Measurements from ENCODE around the gene ITIH3.
"Not testable (repeated sequence)": the region's sequence is repeated elsewhere in the genome, so short reads cannot be mapped to it uniquely, and the experiment has no call there.

Gene ITIH3

GRCh38 chr3:52776486-52776885 lies 18.1 kb upstream of the ITIH3 start:
- H3K27ac Mint-ChIP-seq; H3K4me1 Mint-ChIP-seq (ENCODE audit: low read depth); H3K4me3 Mint-ChIP-seq; H3K9me3 Mint-ChIP-seq (ENCODE audit: low read depth); H3K27me3 Mint-ChIP-seq; H3K36me3 Mint-ChIP-seq: not testable (repeated sequence)

- Mint-ChIP-seq H3K4me1 (ENCODE audit: low read depth) (no peaks in the 10 kb centered on the region), H3K4me3 (no peak within 1 kb of the TSS)
Measured at GRCh38 chr3:52777127-52777958, 17.3 kb upstream of the ITIH3 start, which contains the start of gene ITIH1. ITIH1 (plus strand) TSS chr3:52777599; CDS start chr3:52777616, 17 bp downstream.

GRCh38 chr3:52777959-52778805 lies 16.4 kb upstream of the ITIH3 start:
- Mint-ChIP-seq H3K4me3 (no peak overlapping the region), H3K4me1 (ENCODE audit: low read depth) (no peaks in the 10 kb centered on the region), H3K27ac (no peak overlapping the region), H3K9me3 (ENCODE audit: low read depth) (no peaks in the 10 kb centered on the region), H3K36me3 (no peaks in the 10 kb centered on the region), H3K27me3 (no peaks in the 10 kb centered on the region)

More at GRCh38 chr3:52777127-52777958, 17.3 kb upstream of the ITIH3 start, which contains the start of gene ITIH1:
- Mint-ChIP-seq H3K36me3 (no peaks in the 10 kb centered on the region), H3K27ac (no peak within 1 kb of the TSS), H3K9me3 (ENCODE audit: low read depth) (no peaks in the 10 kb centered on the region), H3K27me3 (no peaks in the 10 kb centered on the region)

GRCh38 chr3:52779011-52779836 lies 15.4 kb upstream of the ITIH3 start:
- H3K36me3 Mint-ChIP-seq: no peaks in the 10 kb centered on the region

GRCh38 chr3:52779837-52780585 lies 14.6 kb upstream of the ITIH3 start:
- Mint-ChIP-seq H3K9me3 (ENCODE audit: low read depth) (no peaks in the 10 kb centered on the region), H3K4me1 (ENCODE audit: low read depth) (no peaks in the 10 kb centered on the region), H3K27ac (no peak overlapping the region), H3K36me3 (no peaks in the 10 kb centered on the region), H3K27me3 (no peaks in the 10 kb centered on the region), H3K4me3 (no peak overlapping the region)

More at GRCh38 chr3:52779011-52779836, 15.4 kb upstream of the ITIH3 start:
- Mint-ChIP-seq H3K9me3 (ENCODE audit: low read depth) (no peaks in the 10 kb centered on the region), H3K27ac (no peak overlapping the region), H3K4me3 (no peak overlapping the region), H3K4me1 (ENCODE audit: low read depth) (no peaks in the 10 kb centered on the region), H3K27me3 (no peaks in the 10 kb centered on the region)

- no peaks in the 10 kb centered on the region for H3K9me3 Mint-ChIP-seq (ENCODE audit: low read depth)
- H3K4me3 Mint-ChIP-seq: no peak overlapping the region
- no peaks in the 10 kb centered on the region for H3K27me3 Mint-ChIP-seq
- H3K36me3 Mint-ChIP-seq: no peaks in the 10 kb centered on the region
- no peaks in the 10 kb centered on the region for H3K4me1 Mint-ChIP-seq (ENCODE audit: low read depth)
- no peak overlapping the region for H3K27ac Mint-ChIP-seq
Measured at GRCh38 chr3:52781741-52782140, 12.9 kb upstream of the ITIH3 start.

GRCh38 chr3:52782412-52783210 lies 12.0 kb upstream of the ITIH3 start:
- Mint-ChIP-seq H3K27ac (no peak overlapping the region), H3K9me3 (ENCODE audit: low read depth) (no peaks in the 10 kb centered on the region), H3K4me3 (no peak overlapping the region), H3K27me3 (no peaks in the 10 kb centered on the region), H3K4me1 (ENCODE audit: low read depth) (no peaks in the 10 kb centered on the region), H3K36me3 (no peaks in the 10 kb centered on the region)

- H3K4me1 Mint-ChIP-seq (ENCODE audit: low read depth): no peaks in the 10 kb centered on the region
- H3K27me3 Mint-ChIP-seq: no peaks in the 10 kb centered on the region
- H3K9me3 Mint-ChIP-seq (ENCODE audit: low read depth): no peaks in the 10 kb centered on the region
- no peaks in the 10 kb centered on the region for H3K36me3 Mint-ChIP-seq
- no peak overlapping the region for H3K4me3 Mint-ChIP-seq
- H3K27ac Mint-ChIP-seq: no peak overlapping the region
Measured at GRCh38 chr3:52783211-52783555, 11.4 kb upstream of the ITIH3 start.

- Mint-ChIP-seq H3K4me1 (ENCODE audit: low read depth) (no peaks in the 10 kb centered on the region), H3K9me3 (ENCODE audit: low read depth) (no peaks in the 10 kb centered on the region)
Measured at GRCh38 chr3:52784021-52784621, 10.5 kb upstream of the ITIH3 start.

GRCh38 chr3:52784931-52785590 lies 9.5 kb upstream of the ITIH3 start:
- H3K9me3 Mint-ChIP-seq (ENCODE audit: low read depth): no peaks in the 10 kb centered on the region
- H3K36me3 Mint-ChIP-seq: no peaks in the 10 kb centered on the region
- no peak overlapping the region for H3K4me3 Mint-ChIP-seq
- no peak overlapping the region for H3K27ac Mint-ChIP-seq
- H3K4me1 Mint-ChIP-seq (ENCODE audit: low read depth): no peaks in the 10 kb centered on the region
- H3K27me3 Mint-ChIP-seq: no peaks in the 10 kb centered on the region

More at GRCh38 chr3:52784021-52784621, 10.5 kb upstream of the ITIH3 start:
- Mint-ChIP-seq H3K36me3 (no peaks in the 10 kb centered on the region), H3K4me3 (no peak overlapping the region), H3K27me3 (no peaks in the 10 kb centered on the region), H3K27ac (no peak overlapping the region)

GRCh38 chr3:52786330-52787215 lies 8.0 kb upstream of the ITIH3 start:
- H3K36me3 Mint-ChIP-seq: no peaks in the 10 kb centered on the region
- no peaks in the 10 kb centered on the region for H3K4me1 Mint-ChIP-seq (ENCODE audit: low read depth)
- H3K4me3 Mint-ChIP-seq: no peak overlapping the region
- no peaks in the 10 kb centered on the region for H3K27me3 Mint-ChIP-seq
- no peak overlapping the region for H3K27ac Mint-ChIP-seq
- no peaks in the 10 kb centered on the region for H3K9me3 Mint-ChIP-seq (ENCODE audit: low read depth)

- no peak overlapping the region for H3K27ac Mint-ChIP-seq
- no peaks in the 10 kb centered on the region for H3K36me3 Mint-ChIP-seq
- no peak overlapping the region for H3K4me3 Mint-ChIP-seq
- H3K4me1 Mint-ChIP-seq (ENCODE audit: low read depth): no peaks in the 10 kb centered on the region
- no peaks in the 10 kb centered on the region for H3K9me3 Mint-ChIP-seq (ENCODE audit: low read depth)
- no peaks in the 10 kb centered on the region for H3K27me3 Mint-ChIP-seq
Measured at GRCh38 chr3:52787246-52787645, 7.3 kb upstream of the ITIH3 start.

Data from activated naive CD8-positive, alpha-beta T cell (primary cell).